Islet of Langerhans (tissue), 1 donor: ENCODE measurements around the gene CEP97.

Experiments
- FAIRE-seq: peaks from one replicate; lab custom pipeline; 2011; peaks lifted over from hg19 to GRCh38; lab: Jason Lieb, UNC

Gene CEP97

GRCh38 chr3:101813817-101814440, 89.5 kb downstream of the CEP97 start:
- peak; percentile 100 for FAIRE-seq

DNA sequence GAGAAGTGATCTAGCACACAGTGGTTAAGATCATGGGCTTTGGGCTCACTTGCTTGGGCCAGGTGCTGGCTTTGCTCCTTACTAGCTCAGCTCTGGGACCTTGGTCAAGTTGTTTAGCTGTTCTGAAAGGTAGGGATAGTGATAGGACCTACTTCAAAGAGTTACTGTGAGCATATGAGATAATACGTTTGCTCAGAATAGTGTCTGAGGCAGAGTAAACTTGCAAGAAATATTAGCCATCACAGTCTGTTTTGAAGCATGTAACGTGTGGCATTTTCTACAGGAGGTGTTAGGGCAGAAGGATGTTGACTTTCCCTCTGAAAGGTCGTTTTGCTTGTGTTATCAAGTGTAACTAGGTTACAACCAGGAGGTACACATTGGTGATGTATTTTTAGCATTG, 90.4 kb downstream of the CEP97 start:
- FAIRE-seq = no peak

- FAIRE-seq = no peak
Observed at GRCh38 chr3:101816215-101817149, 92.1 kb downstream of the CEP97 start.

GRCh38 chr3:101817992-101818391, 93.6 kb downstream of the CEP97 start:
- no peak for FAIRE-seq

DNA sequence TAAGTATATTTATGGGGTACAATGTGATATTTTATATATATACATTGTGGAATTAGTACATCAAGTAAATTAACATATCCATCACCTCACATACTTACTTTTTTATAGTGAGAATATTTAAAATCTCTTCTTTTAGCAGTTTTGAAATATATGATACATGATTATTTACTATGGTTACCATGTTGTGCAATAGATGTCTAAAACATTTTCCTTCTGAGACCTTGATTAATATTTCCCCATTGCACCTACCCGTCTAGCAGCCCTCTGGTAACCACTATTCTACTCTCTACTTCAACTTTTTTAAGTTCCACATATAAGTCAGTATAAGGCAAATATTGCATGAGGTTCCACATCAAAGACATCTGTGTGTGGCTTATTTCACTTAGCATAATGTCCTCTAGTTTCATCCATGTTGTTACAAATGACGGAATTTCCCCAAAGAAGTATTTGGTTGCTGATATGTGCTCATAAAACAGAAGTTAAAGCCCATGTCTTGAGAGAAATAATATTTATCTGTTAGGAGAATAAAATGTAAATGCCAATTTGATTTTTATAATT, 95.3 kb downstream of the CEP97 start:
- no peak for FAIRE-seq
